Keratinocyte (primary cell): ENCODE data around the gene RASGEF1C. TPM values are rescaled to one million over a fixed set of nuclear protein-coding genes. Genes with fewer than 3 reads are reported as not detected.

ENCODE experiments used
- DNase-seq: peaks from one replicate; pipeline ENCODE4 v3.0.0-alpha.2; 2011; ENCODE audit warnings: low read depth, missing footprints, low spot score
- FAIRE-seq: peaks from 2 replicates; lab custom pipeline; 2011; peaks lifted over from hg19 to GRCh38; lab: Jason Lieb, UNC
- H2AFZ ChIP-seq: 2 replicates; pipeline ENCODE4 v1.6.0; 2012; ENCODE audit warnings: low read length, control low read depth, inconsistent platforms; ENCODE audit not compliant: control insufficient read depth
- H3K27ac ChIP-seq: 2 replicates; pipeline ENCODE4 v1.5.1; 2011; ENCODE audit warnings: low read length; ENCODE audit not compliant: control insufficient read depth, insufficient read depth
- H3K27me3 ChIP-seq: 3 replicates; pipeline ENCODE4 v1.6.0; 2011; ENCODE audit warnings: low read length; ENCODE audit not compliant: control insufficient read depth, insufficient read depth; ENCODE audit errors: extremely low read depth
- H3K36me3 ChIP-seq, 2 experiments: 2 replicates in 1 of 2; 3 replicates in 1 of 2; pipeline ENCODE4 v1.5.1; 2011; ENCODE audit warnings: low read length in 2 of 2, mild to moderate bottlenecking in 1 of 2; ENCODE audit not compliant: control insufficient read depth in 2 of 2, insufficient read depth in 2 of 2; ENCODE audit errors: extremely low read depth in 1 of 2
- H3K4me1 ChIP-seq: 3 replicates; pipeline ENCODE4 v1.5.1; 2011; ENCODE audit warnings: low read length; ENCODE audit not compliant: control insufficient read depth, insufficient read depth; ENCODE audit errors: extremely low read depth
- H3K4me2 ChIP-seq: 3 replicates; pipeline ENCODE4 v1.6.0; 2011; ENCODE audit warnings: low read depth, low read length; ENCODE audit not compliant: control insufficient read depth, insufficient read depth; ENCODE audit errors: extremely low read depth
- H3K4me3 ChIP-seq, 3 experiments: fragments of 200-600 bp in 1 of 3; sonication (generic) in 1 of 3; 2 replicates in 2 of 3; 3 replicates in 1 of 3; pipeline ENCODE4 v1.5.1; 2011 to 2016; ENCODE audit warnings: low read length in 3 of 3, mild to moderate bottlenecking in 3 of 3, control low read depth in 2 of 3, inconsistent platforms in 1 of 3, low read depth in 1 of 3, mixed read lengths in 1 of 3, mixed run types in 1 of 3, moderate library complexity in 1 of 3; ENCODE audit not compliant: control insufficient read depth in 2 of 3, insufficient read depth in 2 of 3; ENCODE audit errors: extremely low read depth in 1 of 3
- H3K79me2 ChIP-seq: 2 replicates; pipeline ENCODE4 v1.6.0; 2012; ENCODE audit warnings: low read length; ENCODE audit not compliant: control insufficient read depth, insufficient read depth
- H3K9ac ChIP-seq: 3 replicates; pipeline ENCODE4 v1.6.0; 2011; ENCODE audit warnings: low read length; ENCODE audit not compliant: control insufficient read depth, insufficient read depth; ENCODE audit errors: extremely low read depth
- H3K9me1 ChIP-seq: 3 replicates; pipeline ENCODE4 v1.6.0; 2011; ENCODE audit warnings: low read length; ENCODE audit not compliant: control insufficient read depth, insufficient read depth; ENCODE audit errors: extremely low read depth
- H3K9me3 ChIP-seq: 2 replicates; pipeline ENCODE4 v1.5.1; 2012; ENCODE audit warnings: low read depth, low read length; ENCODE audit not compliant: control insufficient read depth
- H4K20me1 ChIP-seq: 3 replicates; pipeline ENCODE4 v1.6.0; 2011; ENCODE audit warnings: low read length; ENCODE audit not compliant: control insufficient read depth, insufficient read depth; ENCODE audit errors: extremely low read depth
- EZH2 ChIP-seq: IDR thresholded peaks from one replicate; pipeline ENCODE4 v1.6.1; 2012; ENCODE audit warnings: inconsistent platforms, mild to moderate bottlenecking, low read length, moderate library complexity
- dilution Hi-C: fragments of 300-500 bp; cut with MboI; formaldehyde crosslinking; loops from one replicate; pipeline ENCODE4 v1.7.0; 2020; ENCODE audit warnings: low sequenced_read_pairs; ENCODE audit not compliant: extremely low pct_ligation_motif_present
- polyA plus RNA-seq, 5 experiments: library from polyadenylated mRNA; depleted of rRNA in 3 of 5; stranded (reverse) in 3 of 5; stranded (forward) in 1 of 5; unstranded in 1 of 5; fragments of >200 nt; gene quantifications; 1 replicate in 1 of 5; 2 replicates in 3 of 5; 3 replicates in 1 of 5; pipeline versions ENCODE4 v1.2.1 to v1.2.3, GENCODE V29; 2011 to 2012; ENCODE audit warnings: missing spikeins in 2 of 5, low read depth in 1 of 5, low replicate concordance in 1 of 5
- TF ChIP-seq, protein P1 (sequence below), 3 experiments: IDR thresholded peaks in 1 of 3; conservative IDR thresholded peaks in 1 of 3; optimal IDR thresholded peaks in 1 of 3; 2 replicates in 2 of 3; 3 replicates in 1 of 3; pipeline versions ENCODE3 to v1.5.1; 2011; ENCODE audit warnings: low read length in 3 of 3, mild to moderate bottlenecking in 3 of 3, moderate library complexity in 2 of 3, control low read depth in 1 of 3, inconsistent platforms in 1 of 3; ENCODE audit not compliant: insufficient read depth in 2 of 3; ENCODE audit errors: extremely low read depth in 1 of 3

Gene RASGEF1C
- polyA plus RNA-seq, 1 donor (not counting 4 experiments of a cell fraction or from before 2014, with no cell fraction given) = not detected

DNA sequence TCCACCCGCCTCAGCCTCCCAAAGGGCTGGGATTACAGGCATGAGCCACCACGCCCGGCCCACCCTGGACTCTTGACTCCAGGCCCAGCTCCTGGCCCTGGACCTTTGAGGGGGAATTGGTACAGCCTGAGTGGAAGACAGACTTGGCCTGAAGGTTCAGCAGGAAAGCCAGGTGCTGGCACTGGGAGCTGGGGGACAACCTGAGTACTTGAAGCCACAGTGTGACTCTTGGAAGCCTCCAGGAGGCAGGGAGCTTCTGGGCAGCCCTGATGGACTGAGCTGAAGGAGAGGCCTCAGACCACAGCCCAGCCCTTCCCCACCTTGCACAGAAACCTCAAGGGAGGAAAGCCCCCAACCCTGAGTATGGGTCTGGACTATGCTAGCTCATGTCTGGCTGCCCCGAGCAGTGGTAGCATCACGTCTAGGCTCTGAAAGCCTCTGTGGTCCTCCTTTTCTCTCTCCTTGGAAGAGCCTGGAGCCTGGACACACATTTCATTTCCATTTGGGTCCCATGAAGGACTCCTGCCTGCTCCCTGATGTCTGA, 54.1 kb downstream of the RASGEF1C start:
- Histone ChIP-seq H3K9me3 (no peaks in the 10 kb centered on the region), H3K4me2 (no peak overlapping the region), H3K9me1 (no peaks in the 10 kb centered on the region), H3K27ac (no peak overlapping the region), H3K36me3 (no peaks in the 10 kb centered on the region), H3K4me3 (no peak overlapping the region), H3K27me3 (no peaks in the 10 kb centered on the region), H4K20me1 (no peaks in the 10 kb centered on the region), H2AFZ (no peak overlapping the region), H3K79me2 (no peaks in the 10 kb centered on the region), H3K4me1 (no peaks in the 10 kb centered on the region), H3K9ac (no peak overlapping the region)
- no peak for DNase-seq
- TF ChIP-seq EZH2 = no peak
- TF ChIP-seq, protein P1, sequence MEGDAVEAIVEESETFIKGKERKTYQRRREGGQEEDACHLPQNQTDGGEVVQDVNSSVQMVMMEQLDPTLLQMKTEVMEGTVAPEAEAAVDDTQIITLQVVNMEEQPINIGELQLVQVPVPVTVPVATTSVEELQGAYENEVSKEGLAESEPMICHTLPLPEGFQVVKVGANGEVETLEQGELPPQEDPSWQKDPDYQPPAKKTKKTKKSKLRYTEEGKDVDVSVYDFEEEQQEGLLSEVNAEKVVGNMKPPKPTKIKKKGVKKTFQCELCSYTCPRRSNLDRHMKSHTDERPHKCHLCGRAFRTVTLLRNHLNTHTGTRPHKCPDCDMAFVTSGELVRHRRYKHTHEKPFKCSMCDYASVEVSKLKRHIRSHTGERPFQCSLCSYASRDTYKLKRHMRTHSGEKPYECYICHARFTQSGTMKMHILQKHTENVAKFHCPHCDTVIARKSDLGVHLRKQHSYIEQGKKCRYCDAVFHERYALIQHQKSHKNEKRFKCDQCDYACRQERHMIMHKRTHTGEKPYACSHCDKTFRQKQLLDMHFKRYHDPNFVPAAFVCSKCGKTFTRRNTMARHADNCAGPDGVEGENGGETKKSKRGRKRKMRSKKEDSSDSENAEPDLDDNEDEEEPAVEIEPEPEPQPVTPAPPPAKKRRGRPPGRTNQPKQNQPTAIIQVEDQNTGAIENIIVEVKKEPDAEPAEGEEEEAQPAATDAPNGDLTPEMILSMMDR (optimal IDR thresholded peaks at IDR 0.05 in 1 of 3, IDR thresholded peaks at IDR 0.05 in 1 of 3, conservative IDR thresholded peaks at IDR 0.05 in 1 of 3; ENCODE audit: extremely low read depth in 1 of 3, insufficient read depth in 2 of 3, low read length in 3 of 3) = no peak
- no peak for FAIRE-seq
- dilution Hi-C loops = no loop called here

DNA sequence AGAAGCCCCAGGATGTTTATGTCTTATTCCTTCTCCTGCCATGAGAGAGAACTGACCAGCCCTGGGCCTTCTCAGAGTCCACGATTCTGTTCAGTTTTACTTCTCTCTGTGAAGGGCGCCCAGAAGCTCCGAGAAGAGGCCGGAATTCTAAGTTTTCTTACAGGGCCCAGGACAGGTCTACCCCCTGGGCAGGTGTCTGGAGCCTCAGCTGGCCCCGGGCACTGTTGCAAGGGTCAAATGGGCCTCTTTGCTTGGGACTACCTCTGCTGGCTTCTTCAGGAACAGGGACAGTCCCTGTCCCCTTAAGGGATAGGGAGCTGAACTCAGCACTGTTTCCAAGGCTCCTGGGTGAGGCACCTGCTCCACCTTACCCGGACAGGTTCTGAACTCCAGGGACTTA, 55.0 kb downstream of the RASGEF1C start:
- H3K79me2 ChIP-seq = no peaks in the 10 kb centered on the region
- TF ChIP-seq, protein P1 (optimal IDR thresholded peaks at IDR 0.05 in 1 of 3, IDR thresholded peaks at IDR 0.05 in 1 of 3, conservative IDR thresholded peaks at IDR 0.05 in 1 of 3; ENCODE audit: extremely low read depth in 1 of 3, insufficient read depth in 2 of 3, low read length in 3 of 3) = no peak
- TF ChIP-seq EZH2 = no peak
- H3K27ac ChIP-seq = no peak overlapping the region
- H2AFZ ChIP-seq = no peak overlapping the region
- FAIRE-seq (no peak), DNase-seq (no peak)
- no peaks in the 10 kb centered on the region for H3K9me1 ChIP-seq
- H3K4me1 ChIP-seq = no peaks in the 10 kb centered on the region
- H3K27me3 ChIP-seq = no peaks in the 10 kb centered on the region
- no peaks in the 10 kb centered on the region for H3K9me3 ChIP-seq
- no peaks in the 10 kb centered on the region for H3K36me3 ChIP-seq
- H4K20me1 ChIP-seq = no peaks in the 10 kb centered on the region
- no peak overlapping the region for H3K4me3 ChIP-seq
- no peak overlapping the region for H3K9ac ChIP-seq
- dilution Hi-C loops = no loop called here
- H3K4me2 ChIP-seq = no peak overlapping the region
